ENCODE measurements around the gene POLR3F. TPM values are rescaled to one million over a fixed set of nuclear protein-coding genes. Genes with fewer than 3 reads are reported as not detected.

POLR3F gene
- total RNA-seq, 1 donor, result 20.3 TPM

GRCh38 chr20:18430172-18430826 is 36.9 kb upstream of the POLR3F start:
- H2AFZ ChIP-seq (ENCODE audit: low read length), result no peak overlapping the region
- TF ChIP-seq, protein P1, sequence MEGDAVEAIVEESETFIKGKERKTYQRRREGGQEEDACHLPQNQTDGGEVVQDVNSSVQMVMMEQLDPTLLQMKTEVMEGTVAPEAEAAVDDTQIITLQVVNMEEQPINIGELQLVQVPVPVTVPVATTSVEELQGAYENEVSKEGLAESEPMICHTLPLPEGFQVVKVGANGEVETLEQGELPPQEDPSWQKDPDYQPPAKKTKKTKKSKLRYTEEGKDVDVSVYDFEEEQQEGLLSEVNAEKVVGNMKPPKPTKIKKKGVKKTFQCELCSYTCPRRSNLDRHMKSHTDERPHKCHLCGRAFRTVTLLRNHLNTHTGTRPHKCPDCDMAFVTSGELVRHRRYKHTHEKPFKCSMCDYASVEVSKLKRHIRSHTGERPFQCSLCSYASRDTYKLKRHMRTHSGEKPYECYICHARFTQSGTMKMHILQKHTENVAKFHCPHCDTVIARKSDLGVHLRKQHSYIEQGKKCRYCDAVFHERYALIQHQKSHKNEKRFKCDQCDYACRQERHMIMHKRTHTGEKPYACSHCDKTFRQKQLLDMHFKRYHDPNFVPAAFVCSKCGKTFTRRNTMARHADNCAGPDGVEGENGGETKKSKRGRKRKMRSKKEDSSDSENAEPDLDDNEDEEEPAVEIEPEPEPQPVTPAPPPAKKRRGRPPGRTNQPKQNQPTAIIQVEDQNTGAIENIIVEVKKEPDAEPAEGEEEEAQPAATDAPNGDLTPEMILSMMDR (IDR thresholded peaks at IDR 0.05; ENCODE audit: extremely low read depth, low read depth, low read length), result no peak
- DNase-seq (ENCODE audit: insufficient read length, low spot score, missing footprints), result no peak
- no peaks in the 10 kb centered on the region for H4K20me1 ChIP-seq (ENCODE audit: insufficient read depth, low read length)
- no peak overlapping the region for H3K27ac ChIP-seq (ENCODE audit: low read depth, low read length)
- peaks cover 12% of the 10 kb centered on the region for H3K4me1 ChIP-seq (ENCODE audit: insufficient read depth, low read length)
- no peak overlapping the region for H3K4me3 ChIP-seq (ENCODE audit: insufficient read depth, low read length)
- H3K79me2 ChIP-seq (ENCODE audit: insufficient read depth, low read length), result no peaks in the 10 kb centered on the region
- H3K27me3 ChIP-seq (ENCODE audit: insufficient read depth, low read length), result no peaks in the 10 kb centered on the region
- H3K4me2 ChIP-seq (ENCODE audit: insufficient read depth, low read length), result no peak overlapping the region
- no peaks in the 10 kb centered on the region for H3K9me3 ChIP-seq (ENCODE audit: low read depth, low read length)
- H3K36me3 ChIP-seq (ENCODE audit: insufficient read depth, low read length), result no peaks in the 10 kb centered on the region

GRCh38 chr20:18431206-18431605 is 36.0 kb upstream of the POLR3F start:
- no peak overlapping the region for H3K4me3 ChIP-seq (ENCODE audit: insufficient read depth, low read length)
- peaks cover 12% of the 10 kb centered on the region for H3K4me1 ChIP-seq (ENCODE audit: insufficient read depth, low read length)
- DNase-seq (ENCODE audit: insufficient read length, low spot score, missing footprints), result no peak
- H3K36me3 ChIP-seq (ENCODE audit: insufficient read depth, low read length), result no peaks in the 10 kb centered on the region
- no peaks in the 10 kb centered on the region for H3K79me2 ChIP-seq (ENCODE audit: insufficient read depth, low read length)
- H4K20me1 ChIP-seq (ENCODE audit: insufficient read depth, low read length), result no peaks in the 10 kb centered on the region
- no peaks in the 10 kb centered on the region for H3K27me3 ChIP-seq (ENCODE audit: insufficient read depth, low read length)
- H3K27ac ChIP-seq (ENCODE audit: low read depth, low read length), result no peak overlapping the region
- H3K4me2 ChIP-seq (ENCODE audit: insufficient read depth, low read length), result no peak overlapping the region
- no peak overlapping the region for H2AFZ ChIP-seq (ENCODE audit: low read length)
- TF ChIP-seq, protein P1 (IDR thresholded peaks at IDR 0.05; ENCODE audit: extremely low read depth, low read depth, low read length), result no peak
- no peaks in the 10 kb centered on the region for H3K9me3 ChIP-seq (ENCODE audit: low read depth, low read length)

GRCh38 chr20:18436847-18437246 is 30.3 kb upstream of the POLR3F start:
- Histone ChIP-seq H3K4me2 (ENCODE audit: insufficient read depth, low read length) (no peak overlapping the region), H3K79me2 (ENCODE audit: insufficient read depth, low read length) (no peaks in the 10 kb centered on the region), H3K27me3 (ENCODE audit: insufficient read depth, low read length) (no peaks in the 10 kb centered on the region), H3K36me3 (ENCODE audit: insufficient read depth, low read length) (no peaks in the 10 kb centered on the region), H3K27ac (ENCODE audit: low read depth, low read length) (no peak overlapping the region), H3K4me3 (ENCODE audit: insufficient read depth, low read length) (no peak overlapping the region), H4K20me1 (ENCODE audit: insufficient read depth, low read length) (no peaks in the 10 kb centered on the region), H2AFZ (ENCODE audit: low read length) (no peak overlapping the region), H3K4me1 (ENCODE audit: insufficient read depth, low read length) (no peaks in the 10 kb centered on the region), H3K9me3 (ENCODE audit: low read depth, low read length) (no peaks in the 10 kb centered on the region)
- TF ChIP-seq, protein P1 (IDR thresholded peaks at IDR 0.05; ENCODE audit: extremely low read depth, low read depth, low read length), result no peak
- DNase-seq (ENCODE audit: insufficient read length, low spot score, missing footprints), result no peak

- Histone ChIP-seq H3K9me3 (ENCODE audit: low read depth, low read length) (no peaks in the 10 kb centered on the region), H3K79me2 (ENCODE audit: insufficient read depth, low read length) (no peaks in the 10 kb centered on the region), H3K27me3 (ENCODE audit: insufficient read depth, low read length) (no peaks in the 10 kb centered on the region), H2AFZ (ENCODE audit: low read length) (no peak overlapping the region), H3K36me3 (ENCODE audit: insufficient read depth, low read length) (no peaks in the 10 kb centered on the region), H4K20me1 (ENCODE audit: insufficient read depth, low read length) (no peaks in the 10 kb centered on the region), H3K4me3 (ENCODE audit: insufficient read depth, low read length) (no peak overlapping the region), H3K4me1 (ENCODE audit: insufficient read depth, low read length) (no peaks in the 10 kb centered on the region), H3K27ac (ENCODE audit: low read depth, low read length) (no peak overlapping the region), H3K4me2 (ENCODE audit: insufficient read depth, low read length) (no peak overlapping the region)
- TF ChIP-seq, protein P1 (IDR thresholded peaks at IDR 0.05; ENCODE audit: extremely low read depth, low read depth, low read length), result no peak
- DNase-seq (ENCODE audit: insufficient read length, low spot score, missing footprints), result no peak
Measured at GRCh38 chr20:18440403-18440802, 26.8 kb upstream of the POLR3F start.

All from osteoblast (primary cell).